OCI-LY7 (cell line): ENCODE measurements around the gene MRPL41.

ENCODE experiments used
- CTCF ChIP-seq: fragments of 200-600 bp; sonication (generic); conservative IDR thresholded peaks from 2 replicates; pipeline ENCODE4 v1.5.1; 2014; ENCODE audit warnings: mild to moderate bottlenecking, antibody characterized with exemption, low read length, moderate library complexity, mixed read lengths
- EZH2phosphoT487 ChIP-seq: fragments of 200-600 bp; sonication (generic); IDR thresholded peaks from 2 replicates; pipeline ENCODE4 v1.6.1; 2018; ENCODE audit warnings: low read depth, borderline replicate concordance, mild to moderate bottlenecking, mixed run types, antibody characterized with exemption, low read length, moderate library complexity, mixed read lengths

GRCh38 chr9:137515338-137515724 is 36.3 kb upstream of the MRPL41 start:
- TF ChIP-seq CTCF = no peak
- TF ChIP-seq EZH2phosphoT487 = no peak
